ENCODE results near the gene MRGPRX2.
A peak's percentile ranks its signal among the peaks of the same experiment; 100 is the strongest.

Gene MRGPRX2

GRCh38 chr11:19075636-19076035 lies 15.1 kb upstream of the MRGPRX2 start:
- DNase-seq (ENCODE audit: low read depth in 2 of 2) = no peak

- DNase-seq (ENCODE audit: low read depth in 2 of 2) = no peak
Measured at GRCh38 chr11:19073454-19074415, 13.2 kb upstream of the MRGPRX2 start.

GRCh38 chr11:19072464-19072863 lies 11.9 kb upstream of the MRGPRX2 start:
- DNase-seq (ENCODE audit: low read depth in 2 of 2) = no peak

GRCh38 chr11:19071255-19071654 lies 10.7 kb upstream of the MRGPRX2 start:
- peak; percentile 29 to 55 for DNase-seq (ENCODE audit: low read depth in 2 of 2)

- DNase-seq (ENCODE audit: low read depth in 2 of 2) = no peak
Measured at GRCh38 chr11:19059833-19060232, 684 bp downstream of the MRGPRX2 start.

GRCh38 chr11:19055905-19056304 lies 4.6 kb downstream of the MRGPRX2 start:
- DNase-seq (ENCODE audit: low read depth in 2 of 2) = no peak

GRCh38 chr11:19055016-19055415 lies 5.5 kb downstream of the MRGPRX2 start:
- DNase-seq (ENCODE audit: low read depth in 2 of 2) = no peak

- no peak for DNase-seq (ENCODE audit: low read depth in 2 of 2)
Measured at GRCh38 chr11:19053909-19054308, 6.6 kb downstream of the MRGPRX2 start.

GRCh38 chr11:19050281-19050680 lies 10.2 kb downstream of the MRGPRX2 start:
- no peak for DNase-seq (ENCODE audit: low read depth in 2 of 2)

GRCh38 chr11:19049351-19049750 lies 11.2 kb downstream of the MRGPRX2 start:
- no peak for DNase-seq (ENCODE audit: low read depth in 2 of 2)

GRCh38 chr11:19040051-19040450 lies 20.5 kb downstream of the MRGPRX2 start:
- DNase-seq (ENCODE audit: low read depth in 2 of 2) = no peak

- DNase-seq (ENCODE audit: low read depth in 2 of 2) = no peak
Measured at GRCh38 chr11:19039409-19039808, 21.1 kb downstream of the MRGPRX2 start.

- no peak for DNase-seq (ENCODE audit: low read depth in 2 of 2)
Measured at GRCh38 chr11:19032990-19033389, 27.5 kb downstream of the MRGPRX2 start.

GRCh38 chr11:19027829-19028595 lies 32.5 kb downstream of the MRGPRX2 start:
- DNase-seq (ENCODE audit: low read depth in 2 of 2) = no peak

- no peak for DNase-seq (ENCODE audit: low read depth in 2 of 2)
Measured at GRCh38 chr11:19026862-19027261, 33.7 kb downstream of the MRGPRX2 start.

GRCh38 chr11:19025481-19026406 lies 34.8 kb downstream of the MRGPRX2 start:
- DNase-seq (ENCODE audit: low read depth in 2 of 2) = no peak

- DNase-seq (ENCODE audit: low read depth in 2 of 2) = no peak
Measured at GRCh38 chr11:19020831-19021230, 39.7 kb downstream of the MRGPRX2 start.

- DNase-seq (ENCODE audit: low read depth in 2 of 2) = no peak
Measured at GRCh38 chr11:19018901-19019300, 41.6 kb downstream of the MRGPRX2 start.

- DNase-seq (ENCODE audit: low read depth in 2 of 2) = no peak
Measured at GRCh38 chr11:19013181-19013857, 47.2 kb downstream of the MRGPRX2 start.

GRCh38 chr11:19012636-19013035 lies 47.9 kb downstream of the MRGPRX2 start:
- DNase-seq (ENCODE audit: low read depth in 2 of 2) = no peak
